Fibroblast of skin of left quadriceps (primary cell): ENCODE results near the gene CYB5RL.
"Not testable (repeated sequence)": the region's sequence is repeated elsewhere in the genome, so short reads cannot be mapped to it uniquely, and the experiment has no call there.

ENCODE experiments used
- DNase-seq, 2 experiments: peaks; one replicate each; pipeline ENCODE4 v3.0.0-alpha.2; 2013; ENCODE audit warnings: low read depth in 2 of 2

Gene CYB5RL, protein sequence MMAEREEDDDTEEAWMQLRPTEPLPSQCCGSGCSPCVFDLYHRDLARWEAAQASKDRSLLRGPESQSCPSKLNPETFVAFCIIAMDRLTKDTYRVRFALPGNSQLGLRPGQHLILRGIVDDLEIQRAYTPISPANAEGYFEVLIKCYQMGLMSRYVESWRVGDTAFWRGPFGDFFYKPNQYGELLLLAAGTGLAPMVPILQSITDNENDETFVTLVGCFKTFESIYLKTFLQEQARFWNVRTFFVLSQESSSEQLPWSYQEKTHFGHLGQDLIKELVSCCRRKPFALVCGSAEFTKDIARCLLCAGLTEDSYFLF

DNA sequence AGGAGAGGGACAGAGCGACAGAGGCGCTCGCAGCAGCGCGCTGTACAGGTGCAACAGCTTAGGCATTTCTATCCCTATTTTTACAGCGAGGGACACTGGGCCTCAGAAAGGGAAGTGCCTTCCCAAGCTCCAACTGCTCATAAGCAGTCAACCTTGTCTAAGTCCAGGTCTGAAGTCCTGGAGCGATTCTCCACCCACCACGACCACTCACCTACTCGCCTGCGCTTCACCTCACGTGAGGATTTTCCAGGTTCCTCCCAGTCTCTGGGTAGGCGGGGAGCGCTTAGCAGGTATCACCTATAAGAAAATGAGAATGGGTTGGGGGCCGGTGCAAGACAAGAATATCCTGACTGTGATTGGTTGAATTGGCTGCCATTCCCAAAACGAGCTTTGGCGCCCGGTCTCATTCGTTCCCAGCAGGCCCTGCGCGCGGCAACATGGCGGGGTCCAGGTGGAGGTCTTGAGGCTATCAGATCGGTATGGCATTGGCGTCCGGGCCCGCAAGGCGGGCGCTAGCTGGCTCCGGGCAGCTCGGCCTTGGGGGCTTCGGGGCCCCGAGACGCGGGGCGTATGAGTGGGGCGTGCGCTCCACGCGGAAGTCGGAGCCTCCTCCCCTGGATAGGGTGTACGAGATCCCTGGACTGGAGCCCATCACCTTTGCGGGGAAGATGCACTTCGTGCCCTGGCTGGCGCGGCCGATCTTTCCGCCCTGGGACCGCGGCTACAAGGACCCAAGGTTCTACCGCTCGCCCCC, at the start of gene CYB5RL, which contains the start of gene MRPL37:
TSS of gene CYB5RL (minus strand) at position 266 of the 754 bp plus-strand sequence. CDS start 4,414 bp downstream, outside the sequence.
TSS of gene MRPL37 (plus strand) at position 403 of the 754 bp plus-strand sequence. CDS start at position 480, 77 bp downstream.
- peak; percentile 93 to 95 for DNase-seq

DNA sequence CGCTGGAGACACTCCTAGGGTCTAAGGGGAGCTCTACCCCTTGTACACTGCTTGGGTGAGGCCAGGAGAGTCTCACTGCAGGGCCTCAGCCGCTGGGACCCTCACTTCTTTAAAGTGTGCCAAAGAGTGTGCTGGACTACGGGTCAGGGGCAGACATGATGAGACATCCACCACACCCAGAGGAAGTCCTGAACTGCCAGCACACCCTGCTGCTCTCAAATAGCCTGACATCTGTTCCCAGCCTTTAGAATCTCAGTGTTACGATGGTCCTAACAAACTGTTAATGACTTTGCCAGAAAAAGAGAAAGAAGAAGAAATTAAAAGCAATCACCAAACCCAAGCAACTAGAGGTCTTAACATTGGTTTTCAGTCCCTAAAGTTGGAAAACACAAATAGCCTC, 49.1 kb upstream of the CYB5RL start:
- DNase-seq, result no peak

DNA sequence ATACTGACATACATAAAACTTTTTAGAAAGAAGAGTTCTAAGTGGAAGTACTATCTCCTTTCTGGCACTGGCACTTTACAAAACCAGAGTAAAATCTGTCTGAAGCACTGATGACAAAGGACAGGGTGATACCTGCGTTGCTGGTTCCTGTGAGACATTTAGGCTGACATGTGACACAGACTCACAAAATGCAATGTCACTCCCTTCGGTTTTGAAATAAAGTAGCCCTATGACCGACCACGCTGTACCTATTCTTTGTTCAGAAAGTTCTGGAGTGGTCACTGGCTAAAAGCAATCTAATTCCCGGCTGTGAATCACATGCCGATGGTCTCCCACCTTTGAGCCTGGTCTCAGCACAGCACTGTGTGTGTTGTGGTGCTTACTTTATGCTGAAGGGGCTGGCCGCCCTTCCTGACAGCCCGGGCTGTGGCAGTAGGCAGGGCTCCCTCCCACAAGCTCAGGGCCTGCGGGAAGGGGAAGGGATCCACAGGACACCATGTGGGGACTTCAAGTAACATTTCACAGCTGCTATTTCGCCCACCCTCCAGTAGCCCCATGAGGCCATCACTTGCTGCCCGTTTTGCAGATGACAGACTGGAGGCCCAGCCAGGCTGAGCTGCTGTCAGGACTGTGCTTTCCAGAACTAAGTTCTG, 48.2 kb upstream of the CYB5RL start:
- no peak for DNase-seq

DNA sequence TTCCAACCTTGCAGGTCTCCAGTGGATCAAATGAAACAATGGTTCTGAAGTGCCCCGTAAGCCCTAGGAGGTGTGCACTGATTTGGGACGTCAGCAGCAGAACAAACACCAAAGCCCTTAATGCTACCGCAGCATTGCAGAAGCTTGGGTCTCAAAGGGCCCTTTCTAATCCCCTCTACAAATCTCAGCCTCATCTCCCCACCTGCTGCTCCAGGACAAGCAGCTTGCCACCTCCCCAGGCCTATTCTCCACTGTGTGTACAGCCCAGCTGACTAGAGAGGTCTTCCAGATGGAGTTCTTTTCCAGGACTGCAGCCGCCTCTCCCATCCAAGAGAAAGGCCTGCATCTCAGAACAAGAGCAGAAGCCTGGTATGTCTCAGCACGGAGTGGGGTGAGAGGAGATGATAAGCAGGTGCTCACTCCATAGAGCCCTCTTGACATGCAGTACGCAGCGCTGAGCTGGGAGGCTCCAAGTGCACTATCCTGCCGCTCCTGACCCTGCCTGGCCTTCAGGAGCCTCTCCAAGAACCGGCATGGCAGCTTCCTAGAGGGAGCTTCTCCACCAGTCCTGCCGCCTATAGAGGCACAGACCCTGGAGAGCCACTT, 46.4 kb upstream of the CYB5RL start:
- no peak for DNase-seq

DNA sequence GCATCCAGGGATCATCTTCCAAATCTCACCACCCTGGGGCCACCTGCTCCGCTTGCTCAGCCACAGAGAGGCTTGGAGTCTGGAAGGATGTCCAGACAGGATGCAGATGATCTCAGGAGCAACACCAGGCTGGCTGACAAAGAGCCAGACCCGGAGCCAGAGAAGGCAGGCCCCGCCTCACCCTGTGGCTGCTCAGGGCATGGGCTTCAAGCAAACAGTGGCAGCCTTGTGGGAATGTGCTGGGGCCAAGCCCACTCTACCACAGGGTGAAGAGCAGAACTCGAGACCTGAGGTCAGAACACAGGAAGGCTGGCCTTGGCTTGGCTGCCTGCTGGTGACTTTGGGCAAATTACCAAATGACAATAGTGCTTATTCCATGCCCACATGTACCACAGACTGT, 45.7 kb upstream of the CYB5RL start:
- no peak for DNase-seq

DNA sequence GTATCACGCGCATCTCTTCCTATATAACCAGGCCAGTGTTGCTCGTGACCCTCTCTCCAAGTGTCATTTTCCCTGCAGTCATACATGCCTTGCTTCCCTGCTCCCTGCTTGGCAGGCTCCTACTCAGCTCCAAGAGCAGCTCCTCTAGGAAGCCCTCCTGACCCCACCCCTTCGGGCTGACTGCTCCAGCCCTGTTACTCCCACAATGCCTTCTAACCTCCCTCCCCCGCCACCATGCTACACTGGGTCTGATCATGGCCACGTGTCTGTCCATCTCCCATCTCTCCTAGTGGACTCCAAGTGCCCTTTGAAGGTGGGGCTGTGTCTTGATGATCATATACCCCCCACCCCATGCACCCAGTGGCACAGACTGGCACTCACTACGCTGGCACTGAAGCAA, 44.8 kb upstream of the CYB5RL start:
- no peak for DNase-seq

DNA sequence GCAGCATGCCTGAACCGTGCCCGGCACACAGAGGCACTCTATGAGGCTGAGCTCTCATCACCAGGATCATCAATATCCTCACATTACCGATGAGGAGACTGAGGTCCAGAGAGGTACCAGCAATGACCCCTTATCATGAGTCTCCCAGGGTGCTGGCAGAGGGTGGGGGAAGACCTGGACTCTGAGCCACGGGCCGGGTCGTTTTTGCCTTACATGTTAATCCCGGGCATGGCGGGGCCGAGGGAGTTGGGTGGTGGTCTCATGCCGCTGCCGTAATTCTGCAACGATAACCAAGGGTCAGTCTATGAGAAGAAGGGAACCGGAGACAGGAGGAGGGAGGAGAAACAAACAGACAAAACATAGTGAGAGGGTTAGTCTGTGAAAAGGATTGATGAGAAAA, 43.2 kb upstream of the CYB5RL start:
- no peak for DNase-seq

DNA sequence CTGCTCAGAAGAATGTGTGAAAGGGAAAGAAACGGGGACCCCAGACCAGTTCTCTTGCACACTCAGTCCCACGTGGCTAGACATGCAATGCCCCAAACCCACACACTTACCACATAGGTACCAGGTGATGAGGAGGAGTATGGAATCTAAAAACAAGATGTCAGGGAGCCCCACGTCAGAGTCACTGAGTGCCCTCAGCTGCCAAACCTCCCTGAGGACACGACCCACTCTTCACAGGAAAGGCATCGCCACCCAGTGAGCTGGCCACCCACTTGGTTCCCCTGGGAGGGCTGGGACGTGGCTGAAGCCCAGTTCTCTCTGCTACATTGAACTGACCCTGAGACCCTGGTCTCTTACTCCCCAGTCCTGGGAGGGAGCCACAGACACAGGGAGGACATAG, 41.5 kb upstream of the CYB5RL start:
- no peak for DNase-seq

DNA sequence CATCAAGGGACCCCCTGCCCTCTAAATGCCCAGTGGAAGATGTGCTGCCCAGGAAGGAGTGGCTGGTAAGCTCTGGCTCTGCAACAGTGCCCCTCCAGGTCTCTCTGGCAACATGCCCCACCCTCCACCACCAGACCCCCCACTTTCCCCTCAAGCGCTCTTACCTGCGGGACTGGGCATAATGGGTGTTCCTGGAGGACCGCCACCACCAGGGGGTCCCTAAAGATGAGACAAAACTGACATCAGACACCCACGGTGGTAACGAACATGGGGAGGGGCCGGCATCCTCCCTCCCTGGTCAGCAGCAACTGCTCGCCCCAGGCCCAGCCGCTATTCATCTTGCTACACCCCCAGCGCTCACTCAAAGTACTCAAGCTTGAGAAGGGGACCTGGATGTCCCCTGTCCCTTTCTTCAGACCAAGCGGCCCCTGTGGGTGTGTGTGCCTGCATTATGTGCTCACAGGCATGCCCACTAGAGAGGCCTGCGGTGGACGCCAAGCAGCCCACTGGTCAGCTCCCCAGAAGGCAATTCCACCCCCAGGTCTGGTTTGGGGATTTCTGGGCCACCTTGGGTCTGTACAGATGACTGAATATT, 41.0 kb upstream of the CYB5RL start:
- DNase-seq, result no peak

DNA sequence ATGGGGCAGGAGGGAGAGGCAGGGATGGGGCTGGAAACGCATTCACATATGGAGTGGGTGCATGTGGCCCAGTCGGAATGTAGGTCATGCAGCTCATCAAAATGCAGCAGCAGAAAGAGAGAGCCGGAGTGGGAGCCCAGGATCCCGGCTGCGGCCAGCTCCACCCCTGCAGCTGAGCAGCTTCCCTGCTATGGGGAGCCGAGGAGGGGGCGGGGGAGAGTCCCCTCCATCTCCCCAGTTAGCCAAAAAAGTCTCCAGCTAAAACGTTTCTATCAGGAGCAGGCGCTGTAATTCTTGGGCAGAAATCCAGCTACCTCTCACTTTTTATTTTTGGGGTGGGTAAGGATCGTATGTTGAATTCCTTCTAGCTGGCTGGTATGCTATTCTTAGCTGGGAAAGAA, 39.8 kb upstream of the CYB5RL start:
- DNase-seq, result peak; percentile 15 to 20

DNA sequence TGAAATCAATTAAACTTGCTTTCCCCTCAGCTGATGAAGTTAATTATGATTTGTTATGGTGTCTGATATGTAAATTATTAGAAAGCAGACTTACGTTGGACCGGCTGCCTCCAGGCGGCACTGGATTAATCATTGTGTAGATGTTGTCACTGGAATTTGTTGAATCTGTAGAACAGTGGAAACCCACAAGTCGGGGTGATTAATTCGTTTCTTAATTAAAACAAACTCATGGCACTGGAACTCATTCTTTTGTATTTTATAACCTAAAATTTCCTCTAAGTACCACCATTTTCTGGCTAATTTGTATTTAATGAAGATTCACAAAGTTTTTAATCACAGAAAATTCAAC, 39.2 kb upstream of the CYB5RL start:
- peak; percentile 23 to 28 for DNase-seq

DNA sequence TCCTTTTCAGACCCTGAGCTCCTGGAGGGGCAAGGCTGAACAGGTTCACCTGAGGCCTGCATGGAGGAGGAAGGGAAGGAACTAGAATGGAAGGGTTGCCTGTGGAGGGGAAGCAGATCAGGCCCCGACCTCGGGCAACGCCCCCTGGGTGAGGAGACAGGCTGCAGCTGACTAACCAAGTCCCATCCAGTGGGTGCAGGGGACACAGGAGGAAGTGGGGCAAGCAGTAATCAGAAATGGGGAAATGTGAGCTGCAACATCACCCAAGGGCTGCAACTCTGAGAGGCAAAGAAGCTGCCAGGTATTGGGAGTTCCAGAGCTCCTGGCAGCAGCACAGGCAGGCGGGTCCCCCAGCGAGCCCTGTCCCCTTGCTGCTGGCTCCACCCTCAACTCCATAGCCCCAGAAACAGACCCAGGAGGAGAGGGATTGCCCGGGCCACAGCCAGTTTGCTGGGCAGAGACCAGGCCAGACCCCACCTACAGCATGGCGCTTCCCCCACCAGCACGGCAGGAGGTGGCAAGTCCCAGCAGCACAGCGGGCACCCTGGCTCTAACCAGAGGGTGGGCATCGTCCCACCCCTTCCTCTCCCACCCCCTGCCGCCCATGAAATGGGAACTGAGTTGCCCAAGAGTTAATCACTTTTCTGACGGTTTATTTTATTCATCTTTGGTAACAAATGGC, 38.7 kb upstream of the CYB5RL start:
- DNase-seq, result no peak

DNA sequence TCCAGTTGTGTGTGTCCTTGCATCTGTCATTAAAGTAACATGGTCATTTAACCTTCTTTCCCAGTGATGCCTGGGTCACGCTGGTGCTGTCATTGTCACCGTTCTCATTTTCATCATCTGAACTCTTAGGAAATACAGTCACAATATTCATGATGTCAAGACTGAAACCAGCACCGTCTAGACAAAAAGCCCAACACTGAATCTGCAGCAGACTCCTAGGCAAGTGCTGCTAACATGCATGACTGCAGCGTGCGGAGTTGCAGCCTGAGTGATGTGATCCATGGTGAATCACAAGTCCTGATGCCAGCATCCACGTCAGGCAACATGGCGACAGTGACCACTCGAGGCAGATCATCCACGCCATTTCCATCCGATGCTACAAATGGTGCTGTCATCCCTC, 37.8 kb upstream of the CYB5RL start:
- no peak for DNase-seq

DNA sequence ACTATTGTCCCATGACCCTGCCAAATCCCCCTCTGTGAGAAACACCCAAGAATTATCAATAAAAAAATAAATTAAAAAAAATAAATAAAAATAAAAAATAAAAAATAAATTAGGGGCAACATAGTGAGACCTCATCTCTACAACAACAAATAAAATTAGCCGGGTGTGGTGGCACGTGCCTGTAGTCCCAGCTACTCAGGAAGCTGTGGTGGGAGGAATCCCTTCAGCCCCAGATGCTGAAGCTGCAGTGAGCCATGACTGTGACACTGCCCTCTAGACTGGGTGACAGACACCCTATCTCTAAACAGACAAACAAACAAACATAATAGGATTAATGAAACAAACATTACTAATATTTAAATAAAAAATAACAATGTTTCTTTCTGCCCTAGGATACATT, 34.5 kb upstream of the CYB5RL start:
- DNase-seq, result no peak

DNA sequence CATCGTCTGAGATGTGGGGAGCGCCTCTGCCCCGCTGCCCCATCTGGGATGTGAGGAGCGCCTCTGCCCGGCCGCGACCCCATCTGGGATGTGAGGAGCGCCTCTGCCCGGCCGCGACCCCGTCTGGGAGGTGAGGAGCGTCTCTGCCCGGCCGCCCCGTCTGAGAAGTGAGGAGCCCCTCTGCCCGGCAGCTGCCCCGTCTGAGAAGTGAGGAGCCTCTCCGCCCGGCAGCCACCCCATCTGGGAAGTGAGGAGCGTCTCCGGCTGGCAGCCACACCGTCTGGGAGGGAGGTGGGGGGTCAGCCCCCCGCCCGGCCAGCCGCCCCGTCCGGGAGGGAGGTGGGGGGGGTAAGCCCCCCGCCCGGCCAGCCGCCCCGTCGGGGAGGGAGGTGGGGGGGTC, 33.4 kb upstream of the CYB5RL start:
- not testable (repeated sequence) for DNase-seq

DNA sequence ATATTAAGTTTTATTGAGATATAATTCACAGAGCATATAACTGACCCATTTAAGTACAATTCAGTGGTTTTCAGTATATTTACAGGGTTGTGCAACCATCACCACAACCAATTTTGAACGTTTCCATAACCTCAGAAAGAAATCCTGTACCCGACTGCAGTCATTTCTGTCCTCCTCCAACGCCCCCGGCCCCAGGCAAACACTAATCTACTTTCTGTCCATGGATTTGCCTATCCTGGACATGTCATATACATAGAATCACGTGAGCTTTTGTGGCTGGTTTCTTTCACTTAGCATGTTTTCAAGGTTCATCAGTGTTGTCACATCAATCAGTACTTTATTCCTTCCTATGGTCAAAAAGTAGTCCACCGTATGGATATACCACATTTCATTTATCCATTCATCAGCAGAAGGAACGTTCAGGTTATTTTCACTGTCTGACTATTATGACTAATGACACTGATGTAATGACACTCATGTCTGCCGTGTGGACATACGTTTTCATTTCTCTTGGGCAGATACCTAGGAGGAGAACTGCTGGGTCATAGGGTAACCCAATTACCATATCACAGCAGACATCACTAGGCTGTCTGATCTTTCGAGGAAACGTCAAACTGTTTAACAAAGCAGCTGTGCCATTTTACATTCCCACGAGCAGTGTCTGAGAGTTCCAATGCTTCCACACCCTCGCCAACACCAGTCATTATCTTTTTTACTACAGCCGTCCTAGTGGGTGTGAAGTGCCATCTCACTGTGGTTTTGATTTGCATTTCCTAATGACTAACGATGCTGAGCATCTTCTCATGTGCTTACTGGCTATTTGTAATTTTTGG, 30.9 kb upstream of the CYB5RL start:
- no peak for DNase-seq

DNA sequence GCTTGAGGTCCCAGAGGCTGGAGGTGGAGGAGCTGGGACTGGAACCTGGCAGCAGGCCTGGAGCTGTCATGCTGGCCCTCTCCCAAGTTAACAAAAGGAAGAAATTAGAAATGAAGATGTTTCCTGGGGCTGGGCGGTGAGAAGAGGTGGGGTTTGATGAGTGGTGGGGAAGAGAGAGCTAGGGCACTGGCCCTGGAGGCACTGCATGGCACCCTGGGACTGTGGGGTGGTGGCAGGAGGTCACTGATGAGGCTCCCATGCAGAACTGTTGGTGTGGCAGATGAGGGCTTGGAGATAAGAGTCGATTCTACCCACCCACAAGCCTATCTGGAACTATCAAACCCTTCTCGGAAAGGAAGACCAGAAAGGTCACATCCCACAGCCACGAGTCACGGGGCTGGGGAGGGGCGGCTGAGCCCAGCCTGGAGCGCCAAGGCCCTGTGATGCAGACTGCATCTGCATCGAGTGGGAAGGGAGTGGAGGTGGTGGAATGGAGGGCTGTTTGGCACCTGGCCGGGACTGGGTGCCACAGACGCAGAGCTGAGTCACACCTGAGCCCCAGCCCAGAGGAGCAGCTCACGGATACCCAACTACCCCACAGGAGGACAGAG, 29.6 kb upstream of the CYB5RL start:
- peak; percentile 48 to 56 for DNase-seq

DNA sequence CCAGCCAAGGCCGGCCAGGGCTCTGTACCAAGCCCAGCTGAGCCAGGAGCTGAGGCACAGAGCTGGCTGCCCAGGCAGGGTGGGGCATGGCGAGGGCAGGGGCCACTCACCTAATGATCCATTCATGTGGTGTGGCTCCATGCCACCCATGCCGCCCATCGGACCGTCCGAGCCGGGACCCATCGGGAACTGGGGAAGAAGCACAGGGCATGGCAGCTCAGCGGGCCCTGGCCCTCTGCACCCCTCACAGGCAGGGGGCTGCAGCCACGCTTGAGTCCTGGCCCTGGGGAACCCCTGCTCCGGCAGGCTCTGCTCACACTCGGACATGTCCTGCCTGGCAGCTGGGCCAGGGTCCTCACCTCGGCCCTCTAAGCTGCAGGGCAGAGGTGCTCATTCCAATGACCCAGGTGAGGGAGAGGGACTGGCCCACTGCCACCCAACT, 28.8 kb upstream of the CYB5RL start:
- DNase-seq, result no peak

DNA sequence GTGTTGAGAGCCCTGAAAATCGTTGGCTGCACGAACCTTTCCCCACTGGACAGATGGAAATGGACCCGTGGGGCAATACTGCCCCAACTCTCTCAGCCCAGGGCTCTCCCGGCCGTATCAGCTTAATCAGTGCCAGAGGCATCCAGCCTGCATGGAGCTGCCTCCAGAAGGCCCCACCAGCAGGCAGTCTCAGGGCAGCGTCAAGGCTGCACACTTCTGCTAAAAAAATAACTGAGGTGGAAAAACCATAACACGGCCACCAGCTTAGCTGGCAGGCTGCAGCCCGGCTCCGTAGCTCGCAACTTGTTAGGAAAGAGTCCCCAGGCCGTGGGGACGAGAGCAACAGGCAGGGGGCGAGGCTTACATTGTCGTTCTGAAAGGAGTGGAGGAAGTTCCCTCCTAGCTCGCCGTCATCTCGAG, 28.1 kb upstream of the CYB5RL start:
- no peak for DNase-seq

DNA sequence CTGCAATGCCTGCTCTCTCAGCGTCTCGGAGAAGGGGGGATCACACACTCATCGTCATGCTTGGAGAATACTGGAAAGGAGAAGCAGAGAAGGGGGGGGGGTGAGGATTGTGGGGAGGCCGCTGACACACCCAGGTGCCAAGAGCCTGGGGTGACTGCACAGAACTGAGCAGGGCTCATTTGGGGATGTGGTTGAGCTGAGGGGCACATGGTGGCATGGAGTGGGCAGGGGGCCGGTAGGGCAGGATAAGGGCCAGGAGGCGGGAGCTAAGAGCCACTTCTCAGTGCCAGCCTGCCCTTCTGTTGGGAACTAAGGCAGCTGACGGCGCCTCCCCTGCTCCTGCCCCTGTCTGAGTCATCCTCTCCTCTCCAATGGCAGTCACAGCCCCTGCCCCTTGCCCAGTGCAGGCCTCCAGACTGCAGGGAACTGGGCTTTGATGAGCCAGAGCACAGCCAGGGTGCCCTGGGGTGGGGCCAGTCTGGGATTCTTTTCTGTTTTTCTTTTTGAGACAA, 27.3 kb upstream of the CYB5RL start:
- DNase-seq, result no peak
